GM19238 (cell line): ENCODE results near the gene LCN1.
"Not testable (repeated sequence)": the region's sequence is repeated elsewhere in the genome, so short reads cannot be mapped to it uniquely, and the experiment has no call there.

ENCODE experiments used
- DNase-seq: peaks from one replicate; pipeline ENCODE4 v3.0.0; 2011; ENCODE audit warnings: low spot score; ENCODE audit not compliant: insufficient read length

Gene LCN1

DNA sequence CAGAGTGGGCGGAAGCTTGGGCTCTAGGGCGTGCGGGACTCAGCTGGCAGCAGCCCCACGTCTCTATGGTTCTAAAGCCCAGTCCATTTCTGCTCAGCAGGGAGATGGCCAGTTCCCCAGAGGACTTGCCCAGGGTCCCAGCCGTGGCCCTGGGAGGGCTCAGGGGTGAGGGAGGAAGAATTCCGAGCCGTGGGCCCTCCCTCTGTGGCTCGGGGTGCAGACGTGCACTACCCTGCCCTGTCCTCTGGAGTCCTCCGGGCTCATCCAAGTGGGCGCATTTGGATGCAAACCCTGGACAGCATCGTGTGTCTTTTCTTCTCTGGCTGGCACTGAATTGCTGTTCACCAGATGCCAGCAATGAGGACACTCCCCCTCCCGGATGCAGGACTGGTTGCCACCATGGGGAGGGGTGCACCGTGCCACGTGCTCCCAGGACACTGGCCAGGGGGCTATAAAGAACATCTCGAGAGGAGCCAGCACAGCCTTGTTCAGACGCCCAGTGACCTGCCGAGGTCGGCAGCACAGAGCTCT is 24.5 kb downstream of the LCN1 start, which contains the start of gene OBP2A:
TSS of gene OBP2A (plus strand) at position 481 of the 531 bp plus-strand sequence. CDS start 55 bp downstream, outside the sequence.
- DNase-seq: not testable (repeated sequence)

DNA sequence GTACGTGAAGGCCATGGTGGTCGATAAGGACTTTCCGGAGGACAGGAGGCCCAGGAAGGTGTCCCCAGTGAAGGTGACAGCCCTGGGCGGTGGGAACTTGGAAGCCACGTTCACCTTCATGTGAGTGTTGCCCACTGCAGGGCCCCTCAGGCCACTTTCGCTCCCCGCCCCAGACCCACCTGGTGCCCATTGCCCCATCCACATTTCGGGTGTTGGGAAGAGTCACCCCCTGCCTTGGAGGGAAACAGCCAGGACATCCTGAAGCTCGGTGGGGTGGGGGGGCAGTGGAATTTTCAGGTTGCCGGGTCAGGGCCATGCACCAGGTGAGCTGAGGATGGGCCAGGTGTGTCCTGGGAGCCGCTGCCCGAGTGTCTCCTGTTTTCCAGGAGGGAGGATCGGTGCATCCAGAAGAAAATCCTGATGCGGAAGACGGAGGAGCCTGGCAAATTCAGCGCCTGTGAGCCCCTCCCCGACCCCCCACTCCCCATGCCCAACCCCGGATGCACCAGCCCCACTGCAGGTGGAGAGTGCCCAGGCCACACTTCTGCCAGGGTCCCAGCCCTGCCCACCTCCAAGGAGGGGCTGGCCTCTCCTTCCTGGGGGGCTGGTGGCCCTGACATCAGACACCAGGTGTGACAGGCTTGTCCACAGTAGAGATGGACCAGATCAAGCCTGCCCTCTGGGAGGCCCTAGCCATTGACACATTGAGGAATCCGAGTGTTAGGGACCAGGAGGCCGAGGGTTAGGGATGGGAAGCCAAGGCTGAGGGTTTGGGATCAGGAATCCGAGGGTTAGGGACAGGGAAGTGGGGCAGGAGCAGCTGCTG is 25.8 kb downstream of the LCN1 start:
- DNase-seq: not testable (repeated sequence)

DNA sequence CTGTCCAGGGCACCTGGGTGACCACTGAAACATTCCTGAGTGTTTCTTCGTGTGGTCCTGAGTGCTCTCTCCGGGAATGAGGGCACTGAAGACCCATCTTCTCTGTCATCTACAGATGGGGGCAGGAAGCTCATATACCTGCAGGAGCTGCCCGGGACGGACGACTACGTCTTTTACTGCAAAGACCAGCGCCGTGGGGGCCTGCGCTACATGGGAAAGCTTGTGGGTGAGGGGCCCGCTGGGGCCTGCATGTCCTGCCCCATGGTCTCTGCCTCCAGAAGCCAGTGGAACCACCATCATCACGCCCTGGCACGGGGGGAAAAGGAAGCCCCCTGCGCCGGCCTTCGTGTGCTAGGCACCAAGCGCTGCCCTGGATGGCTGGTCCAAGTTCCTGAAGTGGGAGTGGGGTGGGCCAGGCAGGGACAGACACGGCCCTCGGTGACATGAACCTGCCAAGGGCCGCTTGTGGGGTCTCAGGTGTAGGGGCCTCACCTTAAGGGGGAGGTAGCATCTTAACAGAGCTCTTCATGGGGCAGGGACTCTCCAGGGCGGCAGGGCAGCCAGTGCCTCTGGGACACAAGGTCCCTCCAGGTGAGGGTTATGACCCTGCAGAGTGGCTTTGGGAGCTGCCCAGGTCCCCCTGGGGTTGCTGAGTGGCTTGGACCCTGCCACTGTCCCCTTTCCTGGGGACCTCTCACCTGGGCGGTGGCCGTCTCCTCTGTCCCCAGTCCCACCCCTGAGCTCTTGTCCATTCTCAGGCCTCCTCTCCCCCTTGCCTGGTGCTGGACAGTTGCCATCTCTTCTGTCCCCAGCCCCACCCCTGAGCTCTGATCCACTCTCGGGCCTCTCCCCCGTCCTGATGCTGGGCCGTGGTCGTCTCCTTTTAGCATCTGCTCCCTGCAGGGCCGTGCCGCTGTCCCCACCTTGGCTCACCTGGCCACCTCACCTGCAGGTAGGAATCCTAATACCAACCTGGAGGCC is 26.8 kb downstream of the LCN1 start:
- no peak for DNase-seq

DNA sequence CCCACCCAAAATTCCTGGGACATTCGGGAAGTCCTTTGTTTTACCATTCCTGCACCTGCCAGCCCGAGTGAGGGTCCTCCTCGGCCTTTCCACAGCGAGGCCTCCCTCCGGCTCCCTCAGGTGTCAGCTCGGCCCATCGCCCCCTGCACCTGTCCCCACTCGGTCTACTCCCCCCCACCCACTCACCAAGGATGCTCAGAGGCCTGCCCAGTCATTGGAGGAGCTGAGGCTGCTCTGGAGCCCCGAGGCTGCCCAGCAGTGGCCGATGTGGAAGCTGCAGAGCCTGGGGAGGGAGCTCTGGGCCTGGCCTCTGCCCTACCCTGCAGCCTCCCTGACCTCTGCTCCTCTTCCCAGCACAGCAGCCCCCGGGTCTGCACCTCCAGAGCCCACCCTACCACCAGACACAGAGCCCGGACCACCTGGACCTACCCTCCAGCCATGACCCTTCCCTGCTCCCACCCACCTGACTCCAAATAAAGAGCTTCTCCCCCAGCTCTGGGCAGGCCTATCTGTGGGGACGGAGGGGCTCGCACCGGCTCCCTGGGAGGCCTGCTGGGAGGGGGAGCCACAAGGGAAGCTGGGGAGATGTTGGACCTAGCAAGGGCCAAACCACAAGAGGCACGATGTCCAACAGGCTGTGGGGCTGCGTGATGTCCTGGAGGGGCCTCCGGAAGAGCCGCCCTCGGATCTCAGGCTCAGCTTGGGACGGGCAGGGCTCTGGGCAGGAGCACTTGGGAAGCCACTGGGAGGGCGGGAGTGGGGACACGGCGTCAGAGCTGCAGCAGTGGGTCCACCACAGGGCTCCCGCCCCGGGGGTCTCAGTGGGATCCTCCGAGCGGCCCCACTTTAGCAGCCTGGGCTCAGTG is 28.5 kb downstream of the LCN1 start:
- not testable (repeated sequence) for DNase-seq

DNA sequence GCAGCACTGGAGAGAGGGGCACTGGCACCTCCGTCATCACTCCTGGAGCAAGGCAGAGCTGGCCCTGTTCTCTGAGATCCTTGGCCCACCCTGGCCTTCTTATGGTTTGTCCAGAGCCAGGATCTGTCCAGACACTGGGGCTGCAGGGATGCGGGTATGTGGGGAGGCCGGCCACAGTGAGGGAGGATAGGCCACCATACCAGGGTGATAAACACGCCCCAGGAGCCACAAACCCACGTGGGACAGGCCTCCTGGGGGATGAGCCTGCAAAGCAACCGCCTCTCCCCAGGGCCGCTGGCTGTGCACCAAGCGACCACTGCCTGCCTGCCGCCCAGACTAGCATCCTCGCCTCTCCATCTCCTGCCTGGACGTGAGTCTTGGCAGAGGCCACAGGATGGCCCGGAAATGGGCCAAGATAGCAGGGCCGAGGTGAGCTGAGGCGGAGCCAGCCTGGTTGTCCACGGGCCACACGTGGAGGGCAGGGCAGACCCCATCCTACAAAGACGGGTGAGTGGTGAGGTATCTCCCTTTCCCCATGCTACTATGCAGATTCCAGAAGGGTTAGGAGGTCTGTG is 29.2 kb downstream of the LCN1 start:
- DNase-seq: no peak

DNA sequence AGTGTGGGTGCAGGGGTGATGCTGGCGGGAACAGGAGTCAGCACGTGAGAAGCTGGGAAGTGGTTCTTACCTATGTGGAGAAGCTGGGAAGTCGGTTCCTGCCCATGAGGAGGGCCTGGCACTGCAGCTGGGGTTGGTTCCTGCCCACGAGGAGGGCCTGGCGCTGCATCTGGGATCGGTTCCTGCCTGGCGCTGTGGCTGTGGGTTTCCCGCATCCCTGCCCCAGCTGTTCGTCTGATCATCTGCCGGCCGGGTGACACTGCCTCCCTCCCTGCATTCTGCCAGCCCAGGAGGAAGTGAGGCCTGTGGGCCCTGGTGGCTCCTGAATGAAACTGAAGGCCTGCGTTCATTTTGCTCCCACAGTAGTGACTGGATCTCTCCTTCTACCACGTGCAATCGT is 29.8 kb downstream of the LCN1 start:
- no peak for DNase-seq

DNA sequence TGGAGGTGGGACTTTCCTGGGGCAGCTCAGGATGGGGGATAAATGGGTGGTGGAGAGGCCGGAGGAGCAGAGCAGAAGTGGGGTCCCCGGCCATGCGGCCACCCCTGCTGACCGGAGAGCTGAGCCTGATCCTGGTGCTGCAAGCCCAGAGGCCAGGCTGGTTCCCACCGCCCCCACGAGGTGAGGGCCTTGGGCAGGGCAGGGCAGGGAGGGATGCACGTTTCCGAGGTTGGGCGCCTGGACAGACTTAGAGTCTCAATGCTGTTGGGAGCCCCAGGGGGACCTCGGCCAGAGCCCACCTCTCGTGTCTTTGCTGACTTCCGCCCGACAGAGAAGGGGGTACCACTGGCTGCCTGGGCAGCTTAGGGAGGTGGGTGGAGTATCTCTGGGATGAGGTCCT is 30.2 kb downstream of the LCN1 start:
- no peak for DNase-seq

DNA sequence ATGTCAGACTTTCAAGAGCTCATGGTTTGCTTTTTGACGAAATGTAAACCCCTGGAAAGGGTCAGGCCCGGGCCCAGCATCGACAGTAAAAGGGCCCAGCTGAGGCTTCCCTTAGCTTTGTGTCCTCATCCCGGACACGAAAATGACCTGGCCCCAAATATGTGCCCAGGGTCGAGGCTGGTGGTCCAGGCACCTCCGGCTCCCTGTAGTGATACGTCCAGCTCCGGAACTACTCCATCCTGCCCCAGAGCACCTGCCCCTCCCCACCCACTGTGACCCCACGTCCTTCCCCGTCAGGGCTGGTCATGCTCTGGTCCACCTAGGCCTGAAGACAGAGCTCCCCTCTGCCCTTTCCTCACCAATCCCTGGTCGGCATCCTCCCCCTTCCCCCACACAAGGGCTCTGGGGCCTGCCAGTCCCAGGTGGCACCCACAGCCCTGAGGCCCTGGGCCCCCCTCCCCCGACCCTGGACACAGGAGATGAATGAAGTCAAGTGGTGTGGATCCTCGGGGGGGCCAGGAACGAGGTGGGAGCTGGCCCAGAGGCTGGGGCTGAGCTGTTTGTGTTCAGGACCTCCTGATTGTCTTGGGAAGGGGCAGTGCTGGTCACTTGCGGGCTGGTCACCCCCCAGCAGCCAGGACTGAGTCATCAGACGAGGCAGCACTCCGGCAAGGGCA is 30.9 kb downstream of the LCN1 start:
- DNase-seq: no peak

DNA sequence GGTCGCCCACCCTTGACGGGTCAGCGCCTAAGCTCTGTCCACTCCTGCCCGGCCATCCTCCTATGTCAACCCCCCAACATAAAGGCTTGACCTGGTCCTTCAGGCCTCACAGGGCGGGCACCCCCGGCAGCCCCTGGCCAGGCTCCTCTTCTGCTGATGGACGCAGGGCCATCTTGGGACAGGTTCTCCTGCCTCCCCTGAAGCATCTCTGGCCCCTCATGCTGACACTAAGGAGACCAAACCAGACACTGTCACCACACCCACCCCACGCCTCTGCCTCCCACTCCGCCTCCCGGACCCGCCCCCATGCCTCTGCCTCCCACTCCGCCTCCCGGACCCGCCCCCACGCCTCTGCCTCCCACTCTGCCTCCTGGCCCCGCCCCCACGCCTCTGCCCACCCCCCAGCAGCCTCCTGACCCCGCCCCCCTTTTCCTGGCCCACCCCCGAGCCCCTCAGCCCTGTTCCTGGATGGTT is 31.5 kb downstream of the LCN1 start:
- DNase-seq: no peak

DNA sequence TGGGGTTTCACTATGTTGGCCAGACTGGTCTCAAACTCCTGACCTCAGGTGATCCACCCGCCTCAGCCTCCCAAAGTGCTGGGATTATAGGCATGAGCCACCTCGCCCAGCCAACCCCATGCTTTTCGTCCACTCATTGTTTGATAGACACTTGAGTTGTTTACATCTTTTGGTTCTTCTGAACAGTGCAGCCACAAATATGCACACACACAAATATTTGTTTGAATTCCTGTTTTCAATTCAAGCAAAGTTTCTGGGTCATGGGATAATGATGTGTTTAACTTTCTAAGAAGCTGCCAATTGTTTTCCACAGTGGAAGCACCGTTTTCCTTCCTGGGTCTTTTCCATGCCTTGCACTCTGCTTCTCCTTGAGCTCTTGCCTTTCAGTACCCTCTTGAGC is 33.5 kb downstream of the LCN1 start:
- no peak for DNase-seq

DNA sequence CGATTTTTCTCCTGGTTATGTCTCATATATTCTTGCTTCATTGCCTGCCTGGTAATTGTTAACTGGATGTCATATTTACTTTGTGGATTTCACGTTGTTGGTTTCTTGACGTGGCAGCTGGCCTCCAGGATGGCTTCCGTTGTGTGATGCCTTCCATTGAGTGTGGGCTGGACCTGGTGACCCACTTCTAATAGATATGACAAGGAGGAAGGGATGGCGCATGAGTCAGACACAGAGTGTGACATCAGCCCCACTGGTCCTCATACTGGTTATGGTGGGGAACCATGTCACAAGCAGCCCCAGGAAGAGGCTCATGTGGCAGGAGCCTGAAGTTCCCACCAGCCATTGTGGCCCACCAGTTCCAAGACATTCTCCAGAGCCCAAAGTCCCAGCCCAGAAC is 34.0 kb downstream of the LCN1 start:
- no peak for DNase-seq

DNA sequence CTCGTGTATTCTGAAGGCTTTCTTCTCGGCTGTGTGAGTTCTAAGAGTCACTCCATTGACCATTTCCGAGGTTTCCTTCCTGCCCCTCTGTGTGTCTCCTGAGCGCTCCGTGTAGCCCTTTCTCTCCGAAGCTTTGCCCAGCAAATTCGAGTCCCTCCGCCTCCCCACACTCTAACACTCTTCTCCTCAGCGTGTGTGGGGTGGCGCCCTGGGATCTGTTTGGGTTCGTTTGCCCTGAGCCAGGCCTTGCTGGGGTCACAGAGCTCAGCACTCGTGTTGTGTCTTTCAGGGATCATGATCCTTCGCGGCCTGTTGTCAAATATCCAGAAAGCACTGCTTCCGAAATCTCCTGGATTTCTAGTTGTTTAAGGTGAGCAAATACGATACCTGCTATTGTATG is 34.7 kb downstream of the LCN1 start:
- no peak for DNase-seq

DNA sequence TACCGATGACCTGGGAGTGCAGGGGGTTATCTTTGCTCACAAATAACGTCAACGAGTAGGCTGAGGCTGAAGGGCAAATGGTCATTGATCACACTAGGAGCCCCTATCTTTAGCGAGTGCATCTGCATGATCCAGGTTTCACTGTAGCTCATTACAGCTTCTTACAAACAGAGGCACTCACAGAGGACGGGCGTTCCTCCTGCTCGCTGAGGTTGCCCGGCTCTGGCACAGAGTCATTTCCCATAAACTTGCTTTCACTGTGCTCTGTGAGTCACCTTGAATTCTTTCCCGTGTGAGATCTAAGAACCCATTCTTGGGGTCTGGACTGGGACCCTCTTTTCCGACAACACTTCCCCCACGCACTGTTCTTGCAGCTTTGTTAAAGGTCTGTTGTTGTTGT is 38.4 kb downstream of the LCN1 start:
- no peak for DNase-seq

DNA sequence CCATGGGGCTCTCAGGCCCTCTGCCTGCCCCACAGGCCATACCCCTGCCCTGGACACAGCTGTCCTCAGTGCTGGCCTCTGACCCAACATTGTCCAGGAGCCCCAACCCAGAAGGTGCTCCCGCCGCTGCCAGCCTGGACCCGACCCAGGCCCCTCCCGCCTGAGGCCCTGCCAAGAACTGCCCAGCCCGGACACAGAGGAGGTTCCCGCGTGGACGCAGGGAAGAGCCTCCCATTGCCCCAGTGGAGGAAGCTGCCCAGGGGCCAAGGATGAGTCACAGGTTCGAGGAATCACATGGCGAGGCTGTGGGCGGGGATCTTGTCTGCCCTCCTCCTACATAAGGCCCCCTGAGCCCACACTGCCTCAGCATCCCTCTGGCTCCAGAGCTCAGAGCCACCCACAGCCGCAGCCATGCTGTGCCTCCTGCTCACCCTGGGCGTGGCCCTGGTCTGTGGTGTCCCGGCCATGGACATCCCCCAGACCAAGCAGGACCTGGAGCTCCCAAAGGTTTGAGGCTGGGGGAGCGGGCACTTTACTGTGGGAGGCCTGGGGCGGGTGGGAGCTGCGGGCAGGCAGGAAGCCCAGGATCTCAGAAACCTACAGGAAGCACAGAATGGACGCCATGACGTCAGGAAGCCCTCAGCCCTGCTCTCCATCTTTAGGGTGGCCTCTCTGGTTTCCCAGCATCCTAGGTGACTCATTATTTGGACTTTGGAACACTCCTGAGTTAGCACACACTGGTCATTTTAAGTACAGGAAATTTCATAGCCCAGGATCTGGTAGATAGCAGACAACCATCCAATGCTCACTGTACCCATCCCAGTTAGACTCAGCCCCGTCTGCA is 40.4 kb downstream of the LCN1 start, which contains the start of gene PAEP:
TSS of gene PAEP (plus strand) at position 366 of the 844 bp plus-strand sequence.
- no peak for DNase-seq

DNA sequence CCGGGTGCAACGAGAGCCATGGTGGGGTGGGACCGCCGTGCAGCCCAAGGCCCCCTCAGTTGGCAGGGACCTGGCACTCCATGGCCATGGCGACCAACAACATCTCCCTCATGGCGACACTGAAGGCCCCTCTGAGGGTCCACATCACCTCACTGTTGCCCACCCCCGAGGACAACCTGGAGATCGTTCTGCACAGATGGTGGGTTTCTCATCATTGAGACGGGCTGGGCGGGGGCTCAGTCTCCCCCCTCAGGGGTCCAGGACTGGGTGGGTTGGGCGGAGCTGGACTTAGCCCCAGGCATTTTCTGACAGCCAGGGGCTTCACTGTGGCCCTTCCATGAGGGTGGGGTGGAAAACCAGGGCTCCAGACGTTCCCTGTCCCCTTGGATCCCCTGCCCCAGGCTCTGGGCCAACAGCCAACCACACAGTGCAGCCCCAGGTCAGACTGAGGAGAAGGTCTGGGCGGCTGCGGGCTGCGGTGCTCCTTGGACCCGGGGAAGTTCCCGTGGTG is 41.0 kb downstream of the LCN1 start:
- DNase-seq: no peak

DNA sequence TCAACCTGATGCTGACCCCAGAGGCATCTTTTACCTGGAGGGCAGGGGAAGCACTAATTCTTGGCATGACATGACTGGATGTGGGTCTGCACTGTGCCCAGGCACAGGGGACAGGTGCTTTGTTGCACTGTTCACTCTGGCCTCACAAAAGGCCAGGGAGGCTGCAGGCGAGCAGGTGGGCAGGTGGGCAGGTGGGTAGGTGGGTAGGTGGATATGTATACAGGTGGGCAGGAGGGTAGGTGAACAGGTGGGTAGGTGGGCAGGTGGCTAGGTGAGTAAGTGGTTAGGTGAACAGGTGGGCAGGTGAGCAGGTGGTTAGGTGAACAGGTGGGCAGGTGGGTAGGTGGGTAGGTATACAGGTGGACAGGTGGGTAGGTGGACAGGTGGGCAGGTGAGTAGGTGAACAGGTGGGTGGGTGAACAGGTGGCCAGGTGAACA is 41.8 kb downstream of the LCN1 start:
- no peak for DNase-seq

DNA sequence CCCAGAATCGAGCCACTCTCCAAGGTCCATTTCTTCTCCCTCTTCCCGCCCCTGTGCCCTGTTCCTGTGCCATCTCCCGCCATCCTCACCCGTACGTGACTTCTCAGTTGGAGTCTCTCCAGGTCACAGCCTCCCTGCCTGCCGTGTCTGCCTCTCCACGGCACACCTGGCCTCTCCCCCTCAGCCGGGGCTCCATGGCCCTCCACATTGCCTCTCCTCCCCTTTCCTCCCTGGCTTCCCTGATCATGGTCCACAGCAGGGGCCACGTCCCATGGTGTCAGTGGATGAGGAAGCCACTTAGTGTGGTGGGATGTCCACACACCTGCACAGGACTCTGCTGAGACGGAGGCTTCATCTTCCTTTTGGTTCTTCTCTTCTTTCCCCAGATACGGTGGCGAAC is 42.6 kb downstream of the LCN1 start:
- no peak for DNase-seq

DNA sequence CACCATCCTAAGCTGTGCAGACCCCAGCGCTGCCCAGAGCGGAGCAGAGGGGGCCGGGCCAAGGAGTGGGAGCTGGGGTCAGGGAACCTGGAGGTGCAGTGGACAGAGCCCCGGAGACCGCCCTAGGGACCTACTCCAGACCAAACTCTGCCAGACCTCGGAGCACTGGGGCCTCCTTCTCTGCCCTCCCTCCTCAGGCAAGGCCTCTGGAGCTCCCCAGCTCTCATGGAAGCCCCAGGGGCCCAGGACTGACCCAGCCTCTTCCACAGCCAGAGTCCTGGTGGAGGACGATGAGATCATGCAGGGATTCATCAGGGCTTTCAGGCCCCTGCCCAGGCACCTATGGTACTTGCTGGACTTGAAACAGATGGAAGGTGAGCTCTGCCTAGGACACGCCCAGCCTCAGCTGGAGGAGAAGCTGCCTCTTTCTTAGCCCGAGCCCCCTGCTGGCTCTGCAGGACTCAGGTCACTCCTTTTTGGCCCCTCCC is 43.9 kb downstream of the LCN1 start:
- no peak for DNase-seq
